PFSK-1 (cell line): Measurements from ENCODE around the gene CROCC2.

Experiments used
- FOXP2 ChIP-seq: optimal IDR thresholded peaks from 2 replicates; pipeline ENCODE3; 2011; ENCODE audit warnings: borderline replicate concordance, control low read depth, inconsistent platforms; ENCODE audit not compliant: insufficient read depth; ENCODE audit errors: extremely low read length, extremely low read depth
- SIN3A ChIP-seq: IDR thresholded peaks from 2 replicates; pipeline ENCODE4 v1.6.1; 2012; ENCODE audit warnings: mild to moderate bottlenecking, low read length, moderate library complexity, borderline replicate concordance; ENCODE audit not compliant: insufficient read depth
- TAF1 ChIP-seq: IDR thresholded peaks from 2 replicates; pipeline ENCODE4 v1.6.1; 2012; ENCODE audit warnings: low read length, control low read depth, borderline replicate concordance; ENCODE audit not compliant: insufficient read depth
- TF ChIP-seq, protein P1 (sequence below), 2 experiments: IDR thresholded peaks; 2 replicates each; pipeline versions ENCODE4 v1.6.1 to v1.8.0; 2011 to 2012; ENCODE audit warnings: low read depth in 2 of 2, low read length in 2 of 2, control low read depth in 1 of 2, inconsistent platforms in 1 of 2, mild to moderate bottlenecking in 1 of 2, moderate library complexity in 1 of 2; ENCODE audit not compliant: insufficient read depth in 1 of 2

DNA sequence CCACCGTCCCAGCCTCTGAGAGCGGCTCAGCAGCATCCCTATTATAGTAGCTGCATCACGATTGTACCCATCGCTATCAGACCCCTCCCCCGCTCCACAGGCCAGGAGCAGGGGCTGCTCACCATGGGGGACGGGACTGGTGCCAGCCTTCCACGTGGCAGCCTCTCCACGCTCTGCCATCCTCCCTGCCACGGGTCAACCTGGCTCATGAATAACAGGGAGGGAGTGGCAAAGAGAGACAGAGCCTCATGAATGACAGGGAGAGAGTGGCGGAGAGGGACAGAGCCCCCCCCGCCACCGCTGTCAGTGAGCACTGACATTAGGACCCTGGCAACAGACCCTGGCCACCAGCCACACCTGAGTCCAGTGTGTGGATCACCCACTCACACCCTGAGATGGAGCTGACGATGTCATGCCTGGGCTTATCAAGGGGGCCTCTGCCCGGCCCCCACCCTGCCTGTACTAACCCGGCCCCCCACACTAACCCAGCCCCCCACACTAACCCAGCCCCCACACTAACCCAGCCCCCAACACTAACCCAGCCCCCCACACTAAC is 16.9 kb downstream of the CROCC2 start:
- no peak for TF ChIP-seq FOXP2
- TF ChIP-seq TAF1: no peak
- TF ChIP-seq, protein P1, sequence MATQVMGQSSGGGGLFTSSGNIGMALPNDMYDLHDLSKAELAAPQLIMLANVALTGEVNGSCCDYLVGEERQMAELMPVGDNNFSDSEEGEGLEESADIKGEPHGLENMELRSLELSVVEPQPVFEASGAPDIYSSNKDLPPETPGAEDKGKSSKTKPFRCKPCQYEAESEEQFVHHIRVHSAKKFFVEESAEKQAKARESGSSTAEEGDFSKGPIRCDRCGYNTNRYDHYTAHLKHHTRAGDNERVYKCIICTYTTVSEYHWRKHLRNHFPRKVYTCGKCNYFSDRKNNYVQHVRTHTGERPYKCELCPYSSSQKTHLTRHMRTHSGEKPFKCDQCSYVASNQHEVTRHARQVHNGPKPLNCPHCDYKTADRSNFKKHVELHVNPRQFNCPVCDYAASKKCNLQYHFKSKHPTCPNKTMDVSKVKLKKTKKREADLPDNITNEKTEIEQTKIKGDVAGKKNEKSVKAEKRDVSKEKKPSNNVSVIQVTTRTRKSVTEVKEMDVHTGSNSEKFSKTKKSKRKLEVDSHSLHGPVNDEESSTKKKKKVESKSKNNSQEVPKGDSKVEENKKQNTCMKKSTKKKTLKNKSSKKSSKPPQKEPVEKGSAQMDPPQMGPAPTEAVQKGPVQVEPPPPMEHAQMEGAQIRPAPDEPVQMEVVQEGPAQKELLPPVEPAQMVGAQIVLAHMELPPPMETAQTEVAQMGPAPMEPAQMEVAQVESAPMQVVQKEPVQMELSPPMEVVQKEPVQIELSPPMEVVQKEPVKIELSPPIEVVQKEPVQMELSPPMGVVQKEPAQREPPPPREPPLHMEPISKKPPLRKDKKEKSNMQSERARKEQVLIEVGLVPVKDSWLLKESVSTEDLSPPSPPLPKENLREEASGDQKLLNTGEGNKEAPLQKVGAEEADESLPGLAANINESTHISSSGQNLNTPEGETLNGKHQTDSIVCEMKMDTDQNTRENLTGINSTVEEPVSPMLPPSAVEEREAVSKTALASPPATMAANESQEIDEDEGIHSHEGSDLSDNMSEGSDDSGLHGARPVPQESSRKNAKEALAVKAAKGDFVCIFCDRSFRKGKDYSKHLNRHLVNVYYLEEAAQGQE (IDR thresholded peaks at IDR 0.05; ENCODE audit: insufficient read depth in 1 of 2, low read depth in 2 of 2, low read length in 2 of 2): no peak
- TF ChIP-seq SIN3A: no peak
